Stimulated activated CD4-positive, alpha-beta T cell treated with anti-CD3 and anti-CD28 coated beads, Interleukin-1b, Interleukin-23, amount 100 ng/mL, for 24 hours (primary cell): ENCODE measurements around the gene TRMT1.
"Not testable (repeated sequence)": the region's sequence is repeated elsewhere in the genome, so short reads cannot be mapped to it uniquely, and the experiment has no call there.

ENCODE experiments used
- DNase-seq, 4 experiments: peaks; one replicate each; pipeline ENCODE4 v3.0.0-alpha.2; 2020; ENCODE audit warnings: low read depth in 4 of 4, low spot score in 1 of 4

The TRMT1 gene

GRCh38 chr19:13150931-13151604 lies 34.5 kb upstream of the TRMT1 start:
- DNase-seq = no peak

GRCh38 chr19:13150187-13150930 lies 33.8 kb upstream of the TRMT1 start, which contains the start of the genes IER2 and STX10:
TSS of gene IER2 (plus strand) at chr19:13150411. CDS start at chr19:13153187, 2,776 bp downstream.
TSS of gene STX10 (minus strand) at chr19:13150375. CDS start at chr19:13150173, 202 bp downstream.
- peak; percentile 72 to 89 (median 84) for DNase-seq

GRCh38 chr19:13149628-13150186 lies 33.2 kb upstream of the TRMT1 start:
- DNase-seq = no peak

GRCh38 chr19:13149173-13149627 lies 32.7 kb upstream of the TRMT1 start:
- DNase-seq = not testable (repeated sequence)

- no peak for DNase-seq
These were observed 30.4 kb upstream of the TRMT1 start for GRCh38 chr19:13146763-13147563.

- DNase-seq = no peak
These were observed 23.2 kb upstream of the TRMT1 start for GRCh38 chr19:13139633-13140311.

GRCh38 chr19:13138916-13139198 lies 22.3 kb upstream of the TRMT1 start:
- DNase-seq = no peak

- DNase-seq = no peak
These were observed 21.8 kb upstream of the TRMT1 start for GRCh38 chr19:13138171-13138915.

- DNase-seq = no peak
These were observed 20.8 kb upstream of the TRMT1 start for GRCh38 chr19:13137290-13137794.

GRCh38 chr19:13135068-13136062 lies 18.8 kb upstream of the TRMT1 start:
- no peak for DNase-seq

GRCh38 chr19:13134626-13135025 lies 18.1 kb upstream of the TRMT1 start:
- DNase-seq = no peak

- DNase-seq = no peak
These were observed 16.8 kb upstream of the TRMT1 start for GRCh38 chr19:13133241-13133870.

- peak in 1 of 4 experiments; percentile 71 for DNase-seq
These were observed 16.1 kb upstream of the TRMT1 start for GRCh38 chr19:13132471-13133180.

GRCh38 chr19:13130886-13131490 lies 14.4 kb upstream of the TRMT1 start:
- no peak for DNase-seq

GRCh38 chr19:13129384-13129783 lies 12.8 kb upstream of the TRMT1 start:
- no peak for DNase-seq

- DNase-seq = no peak
These were observed 12.0 kb upstream of the TRMT1 start for GRCh38 chr19:13128583-13128982.
